Activated T-helper 1 cell treated with anti-CD3 and anti-CD28 coated beads, Interleukin-12 subunit alpha, Interleukin-12 subunit beta, Interleukin-2, Interleukin-4 antibody, amounts not matched to agents 30 ng/mL and 10 ng/mL and 1 ng/mL, durations not matched to agents 14 hours and 24 hours and 36 hours (primary cell): ENCODE measurements around the gene HOXA10. TPM values are rescaled to one million over a fixed set of nuclear protein-coding genes. Genes with fewer than 3 reads are reported as not detected.

ENCODE experiments used
- DNase-seq: peaks from one replicate; pipeline ENCODE4 v3.0.0; 2021; ENCODE audit warnings: low spot score
- H3K27ac Mint-ChIP-seq: one replicate; pipeline ENCODE4 v1.8.0; 2021; ENCODE audit warnings: mild to moderate bottlenecking, mixed read lengths
- H3K27me3 Mint-ChIP-seq: one replicate; pipeline ENCODE4 v1.8.0; 2022; ENCODE audit warnings: mild to moderate bottlenecking, moderate library complexity, mixed read lengths; ENCODE audit not compliant: insufficient read depth
- H3K36me3 Mint-ChIP-seq: one replicate; pipeline ENCODE4 v1.8.0; 2021; ENCODE audit warnings: low read depth, mixed read lengths
- H3K4me1 Mint-ChIP-seq: one replicate; pipeline ENCODE4 v1.8.0; 2021; ENCODE audit warnings: low read depth, mixed read lengths
- H3K4me3 Mint-ChIP-seq: one replicate; pipeline ENCODE4 v1.8.0; 2021; ENCODE audit warnings: mild to moderate bottlenecking, moderate library complexity, mixed read lengths
- H3K9me3 Mint-ChIP-seq: one replicate; pipeline ENCODE4 v1.8.0; 2021; ENCODE audit warnings: mixed read lengths
- intact Hi-C: fragments of 100-400 bp; cut with micrococcal nuclease; formaldehyde crosslinking; loops from one replicate; pipeline ENCODE4 v1.15.1; 2024
- total RNA-seq: library from RNA; stranded (reverse); gene quantifications from 2 replicates; pipeline ENCODE4 v1.2.3, GENCODE V29; 2022

The HOXA10 gene
- total RNA-seq, 1 donor from 2014 or later: not detected

DNA sequence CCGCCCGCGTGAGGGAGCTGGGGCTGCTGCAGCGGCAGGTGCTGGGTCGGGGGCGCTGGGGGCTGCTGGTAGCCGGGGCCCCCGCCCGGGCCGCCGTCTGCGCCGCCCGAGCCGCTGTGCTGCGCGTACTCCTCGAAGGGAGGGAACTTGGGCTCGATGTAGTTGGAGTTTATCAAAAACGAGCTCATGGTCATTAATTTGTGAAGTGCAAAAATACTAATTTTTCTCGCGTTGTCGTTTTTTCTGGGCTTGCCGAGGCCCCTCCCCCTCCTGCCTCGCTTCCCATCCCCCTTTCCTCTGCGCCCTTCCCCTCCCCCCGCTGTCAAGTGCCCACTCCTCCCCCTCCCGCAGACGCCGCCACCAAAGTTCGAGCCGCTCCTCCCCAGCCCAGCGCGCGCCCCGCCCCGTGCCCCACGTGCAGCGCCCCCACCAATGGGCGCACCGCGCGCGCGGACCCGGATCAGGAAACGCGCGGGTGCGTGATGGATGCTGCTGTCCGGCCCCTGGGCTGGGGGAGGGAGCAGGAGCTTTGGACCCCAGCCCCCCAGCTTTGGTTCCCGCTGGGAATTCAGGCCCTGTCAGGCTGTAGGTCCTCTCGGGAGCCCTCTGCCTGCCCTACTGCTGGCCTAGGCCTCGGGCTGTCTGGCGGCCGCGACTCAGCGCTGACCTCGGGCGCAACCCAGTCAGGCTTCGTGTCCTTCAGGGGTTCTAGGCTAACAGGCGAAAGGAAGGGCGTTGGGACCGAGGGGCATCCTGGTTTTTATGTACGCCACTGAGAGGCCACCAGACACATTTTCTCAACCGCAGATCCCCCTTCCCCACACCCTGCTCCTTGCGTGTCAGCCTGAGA is 43.4 kb downstream of the HOXA10 start, which contains the start of gene HOXA4:
TSS of gene HOXA4 (minus strand) at position 218 of the 850 bp plus-strand sequence. CDS start at position 194, 24 bp downstream.
- Mint-ChIP-seq H3K27me3 (peaks cover 51% of the 10 kb centered on the region), H3K4me3 (peak within 1 kb of the TSS; percentile 51), H3K27ac (no peak within 1 kb of the TSS), H3K9me3 (no peaks in the 10 kb centered on the region), H3K4me1 (peaks cover 27% of the 10 kb centered on the region), H3K36me3 (peaks cover 3% of the 10 kb centered on the region)
- intact Hi-C loops: loop anchor here (5.0 kb wide), 1 partner anchor 1022 kb away; no protein-coding TSS in a partner anchor
- peak; percentile 67 for DNase-seq

DNA sequence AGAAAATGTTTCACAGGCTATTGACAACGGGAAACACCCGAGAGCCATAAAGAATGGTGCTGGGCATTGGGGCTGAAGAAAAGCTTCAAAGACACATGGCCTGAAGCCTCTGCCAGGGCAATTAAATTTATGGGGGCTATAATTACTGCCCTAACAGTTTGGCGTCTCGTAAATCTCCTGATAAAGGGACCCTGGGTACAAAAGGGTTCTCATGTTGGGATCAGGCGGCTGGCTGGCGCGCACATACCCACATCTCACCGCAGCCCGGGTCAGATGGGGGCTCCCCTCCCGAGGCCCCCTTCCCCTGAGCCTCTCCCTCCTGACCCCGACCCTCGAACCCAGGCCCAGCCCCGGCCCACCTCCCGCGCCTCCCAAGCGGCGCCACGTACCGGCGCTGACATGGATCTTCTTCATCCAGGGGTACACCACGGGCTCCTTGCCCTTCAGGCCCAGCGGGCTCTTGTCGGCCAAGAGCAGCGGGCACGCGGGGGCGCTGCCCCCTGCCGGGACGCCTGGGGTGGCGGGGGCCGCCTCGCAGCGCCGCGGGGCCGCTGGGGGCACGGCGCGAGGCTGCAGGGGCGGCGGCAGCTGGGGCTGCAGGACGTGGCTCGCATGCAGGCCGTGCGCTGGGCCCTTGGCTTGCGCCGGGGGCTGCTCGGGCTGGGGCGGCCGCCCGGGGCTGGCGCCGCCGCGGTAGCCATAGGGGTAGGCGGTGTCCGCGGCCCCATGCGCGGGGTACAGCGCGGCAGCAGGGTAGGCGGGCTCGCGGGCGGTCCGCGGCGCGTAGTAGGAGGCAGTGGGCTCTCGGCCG is 44.2 kb downstream of the HOXA10 start:
- intact Hi-C loops: loop anchor here (5.0 kb wide), 1 partner anchor 1022 kb away; no protein-coding TSS in a partner anchor
- Mint-ChIP-seq H3K4me1 (peaks cover 19% of the 10 kb centered on the region), H3K27ac (no peak overlapping the region), H3K9me3 (no peaks in the 10 kb centered on the region), H3K36me3 (peaks cover 3% of the 10 kb centered on the region), H3K4me3 (peak overlapping the region; percentile 15), H3K27me3 (peaks cover 53% of the 10 kb centered on the region)
- DNase-seq: no peak

- H3K4me1 Mint-ChIP-seq: peaks cover 10% of the 10 kb centered on the region
- no peaks in the 10 kb centered on the region for H3K9me3 Mint-ChIP-seq
These were observed 45.1 kb downstream of the HOXA10 start for GRCh38 chr7:27128776-27129728.

DNA sequence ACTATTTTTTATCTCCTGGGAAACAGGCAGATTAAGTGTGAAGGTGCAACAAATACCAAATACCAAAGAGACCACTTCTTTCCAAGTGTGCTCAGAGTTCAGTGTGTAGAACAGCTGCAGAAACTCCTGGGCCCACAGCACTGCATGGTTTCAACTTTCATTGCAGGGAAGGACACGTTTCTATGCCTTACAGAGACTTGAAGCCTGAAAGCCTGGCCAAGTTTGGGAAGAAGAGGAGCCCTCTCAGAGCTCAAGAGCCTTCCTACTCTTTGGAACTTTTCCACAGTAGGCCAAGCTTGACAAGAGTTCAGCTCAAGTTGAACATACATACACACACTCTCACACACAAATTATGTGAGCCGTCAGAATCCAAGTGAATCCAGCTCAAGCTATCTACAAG is 46.1 kb downstream of the HOXA10 start:
- H3K27me3 Mint-ChIP-seq: peaks cover 47% of the 10 kb centered on the region
- DNase-seq: no peak
- H3K9me3 Mint-ChIP-seq: no peaks in the 10 kb centered on the region
- H3K4me3 Mint-ChIP-seq: no peak overlapping the region
- H3K36me3 Mint-ChIP-seq: no peaks in the 10 kb centered on the region
- H3K27ac Mint-ChIP-seq: no peak overlapping the region
- intact Hi-C loops: no loop called here
- H3K4me1 Mint-ChIP-seq: peaks cover under 1% of the 10 kb centered on the region

More at GRCh38 chr7:27128776-27129728, 45.1 kb downstream of the HOXA10 start:
- intact Hi-C loops: no loop called here
- H3K4me3 Mint-ChIP-seq: peak overlapping the region; percentile 15
- no peak for DNase-seq
- peaks cover 54% of the 10 kb centered on the region for H3K27me3 Mint-ChIP-seq
- H3K36me3 Mint-ChIP-seq: peaks cover 3% of the 10 kb centered on the region
- H3K27ac Mint-ChIP-seq: no peak overlapping the region

- intact Hi-C loops: no loop called here
- Mint-ChIP-seq H3K9me3 (no peaks in the 10 kb centered on the region), H3K27ac (no peak overlapping the region), H3K27me3 (peaks cover 38% of the 10 kb centered on the region), H3K4me3 (no peak overlapping the region), H3K36me3 (no peaks in the 10 kb centered on the region), H3K4me1 (no peaks in the 10 kb centered on the region)
- no peak for DNase-seq
These were observed 47.4 kb downstream of the HOXA10 start for GRCh38 chr7:27126596-27127327.

DNA sequence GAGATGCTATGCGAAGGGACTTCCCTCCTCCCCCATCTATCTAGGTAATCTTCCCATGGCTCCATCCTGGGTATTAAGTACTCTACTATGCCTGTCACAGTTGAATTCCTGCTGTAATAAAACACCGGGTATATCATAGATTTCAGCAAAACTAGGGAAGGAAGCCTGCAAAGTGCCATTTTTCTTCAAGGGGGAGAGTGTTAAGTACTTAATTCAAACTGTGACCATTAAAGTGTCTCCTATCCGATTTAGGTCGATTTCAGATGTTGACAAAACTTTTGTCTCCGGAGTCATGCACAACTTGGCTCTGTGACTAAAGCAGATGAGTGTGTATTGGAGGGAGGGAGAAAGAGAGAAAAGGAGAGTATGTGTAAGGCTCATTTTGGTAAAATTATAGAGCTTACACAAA is 48.1 kb downstream of the HOXA10 start:
- Mint-ChIP-seq H3K27me3 (peaks cover 34% of the 10 kb centered on the region), H3K9me3 (no peaks in the 10 kb centered on the region), H3K36me3 (no peaks in the 10 kb centered on the region), H3K4me3 (no peak overlapping the region), H3K4me1 (no peaks in the 10 kb centered on the region), H3K27ac (no peak overlapping the region)
- DNase-seq: no peak
- intact Hi-C loops: no loop called here

- H3K9me3 Mint-ChIP-seq: no peaks in the 10 kb centered on the region
- DNase-seq: no peak
- no peak overlapping the region for H3K4me3 Mint-ChIP-seq
- no peaks in the 10 kb centered on the region for H3K4me1 Mint-ChIP-seq
- H3K27ac Mint-ChIP-seq: no peak overlapping the region
- no peaks in the 10 kb centered on the region for H3K36me3 Mint-ChIP-seq
- peaks cover 34% of the 10 kb centered on the region for H3K27me3 Mint-ChIP-seq
- intact Hi-C loops: no loop called here
These were observed 49.0 kb downstream of the HOXA10 start for GRCh38 chr7:27124902-27125689.

GRCh38 chr7:27124096-27124901 is 49.8 kb downstream of the HOXA10 start:
- intact Hi-C loops: no loop called here
- no peaks in the 10 kb centered on the region for H3K9me3 Mint-ChIP-seq
- H3K4me1 Mint-ChIP-seq: no peaks in the 10 kb centered on the region
- DNase-seq: no peak
- no peak overlapping the region for H3K4me3 Mint-ChIP-seq
- no peaks in the 10 kb centered on the region for H3K36me3 Mint-ChIP-seq
- H3K27ac Mint-ChIP-seq: no peak overlapping the region
- peaks cover 37% of the 10 kb centered on the region for H3K27me3 Mint-ChIP-seq

DNA sequence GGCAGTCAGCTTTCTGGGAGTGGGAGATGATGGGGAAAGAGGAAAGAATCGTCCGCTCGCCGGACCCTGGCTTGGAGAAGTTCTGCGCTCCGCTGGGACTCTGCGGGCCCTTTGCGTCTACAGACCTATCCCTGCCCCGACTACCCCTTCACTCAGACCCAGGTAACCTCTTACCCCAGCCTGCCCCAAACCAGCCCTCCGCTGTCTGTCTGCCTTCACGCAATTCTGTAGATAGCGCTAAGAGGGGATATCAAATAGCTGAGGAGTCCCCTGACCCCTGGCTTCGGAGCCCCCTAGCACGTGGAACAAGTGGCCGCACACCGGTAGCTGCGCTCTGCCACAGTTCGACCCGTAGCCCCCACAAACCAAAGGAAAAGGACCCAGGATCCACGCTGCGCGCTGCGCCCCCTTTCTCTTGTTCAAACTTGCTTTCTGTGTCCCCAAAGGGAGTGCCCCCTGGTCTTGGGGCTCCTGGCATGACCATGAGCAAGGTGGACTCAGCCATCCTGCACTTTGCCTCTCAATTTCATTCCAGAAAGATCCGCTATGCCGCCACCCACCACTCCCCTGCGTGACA is 50.6 kb downstream of the HOXA10 start:
- no peak overlapping the region for H3K27ac Mint-ChIP-seq
- H3K27me3 Mint-ChIP-seq: peaks cover 35% of the 10 kb centered on the region
- intact Hi-C loops: no loop called here
- no peaks in the 10 kb centered on the region for H3K9me3 Mint-ChIP-seq
- H3K4me1 Mint-ChIP-seq: no peaks in the 10 kb centered on the region
- H3K36me3 Mint-ChIP-seq: no peaks in the 10 kb centered on the region
- DNase-seq: no peak
- H3K4me3 Mint-ChIP-seq: no peak overlapping the region

- no peak for DNase-seq
- Mint-ChIP-seq H3K4me3 (no peak overlapping the region), H3K4me1 (no peaks in the 10 kb centered on the region), H3K9me3 (no peaks in the 10 kb centered on the region), H3K27ac (no peak overlapping the region), H3K36me3 (no peaks in the 10 kb centered on the region), H3K27me3 (peaks cover 31% of the 10 kb centered on the region)
- intact Hi-C loops: no loop called here
These were observed 51.1 kb downstream of the HOXA10 start for GRCh38 chr7:27123007-27123476.
